Measurements from ENCODE around the gene CLEC18C.
"Not testable (repeated sequence)": the region's sequence is repeated elsewhere in the genome, so short reads cannot be mapped to it uniquely, and the experiment has no call there.

- not testable (repeated sequence) for TF ChIP-seq CTCF (IDR thresholded peaks at IDR 0.05 in 8 of 11, conservative IDR thresholded peaks at IDR 0.05 in 3 of 11); POLR2A (IDR thresholded peaks at IDR 0.05)
Measured at GRCh38 chr16:70148453-70148852, 25.1 kb upstream of the CLEC18C start.

All from spleen (tissue), 7 donors.